HAP-1 (cell line): ENCODE measurements around the gene PHACTR4.
"Not testable (repeated sequence)": the region's sequence is repeated elsewhere in the genome, so short reads cannot be mapped to it uniquely, and the experiment has no call there.

Experiments used
- DNase-seq, 2 experiments: peaks; one replicate each; pipeline ENCODE4 v3.0.0-alpha.2; 2016 to 2020; ENCODE audit warnings: low spot score in 2 of 2
- H3K27me3 ChIP-seq: fragments of 250-450 bp; sonication (Bioruptor Pico); 2 replicates; pipeline ENCODE4 v1.5.1; 2020; ENCODE audit warnings: low read depth, mild to moderate bottlenecking, moderate library complexity
- H3K36me3 ChIP-seq: fragments of 250-450 bp; sonication (Bioruptor Pico); replicated peaks from 2 replicates; pipeline ENCODE4 v1.5.1; 2020; ENCODE audit warnings: mild to moderate bottlenecking
- H3K4me1 ChIP-seq: fragments of 250-450 bp; sonication (Bioruptor Pico); 2 replicates; pipeline ENCODE4 v1.5.1; 2020; ENCODE audit warnings: mild to moderate bottlenecking
- H3K4me3 ChIP-seq: fragments of 250-450 bp; sonication (Bioruptor Pico); 2 replicates; pipeline ENCODE4 v1.5.1; 2020; ENCODE audit warnings: mild to moderate bottlenecking, moderate library complexity
- H3K9me3 ChIP-seq: fragments of 250-450 bp; sonication (Bioruptor Pico); 2 replicates; pipeline ENCODE4 v1.5.1; 2020; ENCODE audit warnings: mild to moderate bottlenecking, moderate library complexity
- in situ Hi-C: fragments of 300-500 bp; cut with MboI; formaldehyde crosslinking; loops from 3 replicates; pipeline ENCODE4 v1.14.3; 2020; ENCODE audit warnings: low sequenced_read_pairs, inconsistent platforms, mixed read lengths

Gene PHACTR4

GRCh38 chr1:28456078-28456477 lies 86.5 kb downstream of the PHACTR4 start:
- DNase-seq, result no peak
- Histone ChIP-seq H3K4me1 (no peaks in the 10 kb centered on the region), H3K4me3 (no peak overlapping the region), H3K36me3 (0 out of 2 replicates have a peak, but pooled peaks cover 6% of the 10 kb centered on the region), H3K9me3 (no peaks in the 10 kb centered on the region), H3K27me3 (no peaks in the 10 kb centered on the region)
- in situ Hi-C loops, result no loop called here

DNA sequence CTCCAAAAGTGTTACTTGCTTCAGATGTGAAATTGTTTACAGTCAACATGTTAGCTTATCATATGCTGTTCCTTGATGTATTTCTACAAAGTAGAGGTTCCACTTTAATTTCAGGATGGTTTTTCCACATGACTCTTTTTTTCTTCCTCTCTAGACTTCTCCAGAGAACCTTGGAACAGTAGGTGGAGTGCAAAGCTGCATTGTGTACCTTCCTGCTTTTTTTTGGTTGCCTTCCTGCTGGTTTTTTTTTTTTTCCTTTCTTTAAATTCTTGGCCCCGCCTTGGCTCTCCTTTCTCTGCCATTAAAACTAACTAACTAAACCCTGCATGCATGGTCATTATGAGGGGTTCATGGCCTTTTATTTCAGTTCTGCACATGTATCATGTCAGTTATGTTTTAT lies 88.1 kb downstream of the PHACTR4 start:
- DNase-seq, result no peak

GRCh38 chr1:28458237-28459228 lies 89.0 kb downstream of the PHACTR4 start:
- no peaks in the 10 kb centered on the region for H3K27me3 ChIP-seq
- H3K36me3 ChIP-seq, result 0 out of 2 replicates have a peak, but pooled peaks cover 6% of the 10 kb centered on the region
- H3K4me3 ChIP-seq, result no peak overlapping the region
- no peaks in the 10 kb centered on the region for H3K4me1 ChIP-seq
- H3K9me3 ChIP-seq, result no peaks in the 10 kb centered on the region
- no peak for DNase-seq
- in situ Hi-C loops, result no loop called here

More for the DNA sequence above, 88.1 kb downstream of the PHACTR4 start:
- in situ Hi-C loops, result no loop called here
- no peaks in the 10 kb centered on the region for H3K27me3 ChIP-seq
- H3K36me3 ChIP-seq, result 0 out of 2 replicates have a peak, but pooled peaks cover 6% of the 10 kb centered on the region
- H3K9me3 ChIP-seq, result no peaks in the 10 kb centered on the region
- H3K4me1 ChIP-seq, result no peaks in the 10 kb centered on the region
- no peak overlapping the region for H3K4me3 ChIP-seq

DNA sequence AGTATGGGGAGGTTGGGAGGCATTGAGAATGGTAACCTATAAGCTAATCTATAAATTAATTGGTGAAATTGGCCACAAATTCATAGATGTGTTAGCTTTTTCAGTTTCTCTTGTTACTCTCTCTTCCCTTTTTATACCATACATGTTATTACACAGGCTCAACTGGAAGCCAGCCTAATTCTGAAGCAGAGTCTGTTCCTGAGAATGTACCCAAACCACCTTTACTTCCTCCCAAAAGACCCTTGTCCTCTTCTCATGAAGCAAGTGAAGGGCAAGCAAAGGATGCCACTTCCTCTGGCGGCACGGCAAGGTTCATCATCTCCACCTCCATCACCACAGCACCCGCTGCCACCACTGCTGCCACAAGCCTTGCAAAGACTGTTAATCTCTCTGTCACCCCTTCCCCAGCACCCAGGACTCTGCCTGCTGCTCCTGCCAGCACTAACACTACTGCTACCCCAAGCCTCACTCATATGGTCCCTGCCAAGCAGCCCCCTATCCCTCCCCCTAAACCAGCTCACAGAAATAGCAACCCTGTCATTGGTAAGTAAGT lies 96.8 kb downstream of the PHACTR4 start:
- Histone ChIP-seq H3K27me3 (no peaks in the 10 kb centered on the region), H3K36me3 (peaks cover 15% of the 10 kb centered on the region), H3K4me3 (no peak overlapping the region), H3K4me1 (peaks cover 13% of the 10 kb centered on the region), H3K9me3 (no peaks in the 10 kb centered on the region)
- no peak for DNase-seq
- in situ Hi-C loops, result no loop called here

DNA sequence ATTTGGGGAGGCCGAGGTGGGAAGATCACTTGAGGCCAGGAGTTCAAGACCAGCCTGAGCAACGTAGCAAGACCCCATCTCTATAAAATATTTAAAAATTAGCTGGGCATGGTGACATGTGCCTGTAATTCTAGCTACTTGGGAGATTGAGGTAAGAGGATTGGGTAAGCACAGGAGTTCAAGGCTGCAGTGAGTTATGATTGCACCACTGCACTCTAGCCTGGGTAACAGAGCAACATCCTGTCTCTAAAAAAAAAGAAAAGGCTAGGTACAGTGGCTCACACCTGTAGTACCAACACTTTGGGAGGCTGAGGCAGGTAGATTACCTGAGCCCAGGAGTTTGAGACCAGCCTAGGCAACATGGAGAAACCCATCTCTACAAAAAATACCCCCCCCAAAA lies 100.6 kb downstream of the PHACTR4 start:
- H3K27me3 ChIP-seq, result no peaks in the 10 kb centered on the region
- peaks cover 13% of the 10 kb centered on the region for H3K4me1 ChIP-seq
- in situ Hi-C loops, result no loop called here

DNA sequence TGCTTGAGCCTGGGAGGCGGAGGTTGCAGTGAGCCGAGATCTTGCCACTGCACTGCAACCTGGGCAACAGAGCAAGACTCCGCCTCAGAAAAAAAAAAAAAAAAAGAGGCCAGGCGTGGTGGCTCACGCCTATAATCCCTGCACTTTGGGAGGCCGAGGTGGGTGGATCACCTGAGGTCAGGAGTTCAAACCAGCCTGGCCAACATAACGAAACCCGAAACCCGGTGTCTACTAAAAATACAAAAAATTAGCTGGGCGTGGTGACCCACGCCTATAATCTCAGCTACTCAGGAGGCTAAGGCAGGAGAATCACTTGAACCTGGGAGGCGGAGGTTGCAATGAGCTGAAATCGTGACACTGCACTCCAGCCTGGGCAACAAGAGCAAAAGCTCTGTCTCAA lies 110.0 kb downstream of the PHACTR4 start:
- H3K4me3 ChIP-seq, H3K9me3 ChIP-seq, H3K27me3 ChIP-seq, DNase-seq, in situ Hi-C loops, H3K4me1 ChIP-seq: not testable (repeated sequence)
- H3K36me3 ChIP-seq, result peaks cover 34% of the 10 kb centered on the region

More for the DNA sequence above, 100.6 kb downstream of the PHACTR4 start:
- peaks cover 27% of the 10 kb centered on the region for H3K36me3 ChIP-seq
- no peak overlapping the region for H3K4me3 ChIP-seq
- no peaks in the 10 kb centered on the region for H3K9me3 ChIP-seq
- no peak for DNase-seq

DNA sequence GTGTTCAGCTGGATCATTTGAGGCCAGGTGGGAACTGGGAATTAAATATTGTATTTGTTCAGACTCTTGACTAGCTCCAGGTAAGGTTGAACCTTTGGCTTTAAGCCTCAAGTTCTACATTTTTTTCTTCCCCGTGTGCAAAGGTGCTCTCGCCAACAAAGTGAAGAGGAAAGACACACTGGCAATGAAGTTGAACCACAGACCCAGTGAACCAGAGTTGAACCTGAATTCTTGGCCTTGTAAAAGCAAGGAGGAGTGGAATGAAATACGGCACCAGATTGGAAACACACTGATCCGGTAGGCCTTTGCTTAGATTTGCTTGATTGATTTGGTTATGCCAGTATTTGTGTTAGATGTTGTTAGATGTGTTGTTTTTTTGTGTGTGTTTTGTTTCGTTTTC lies 110.8 kb downstream of the PHACTR4 start:
- no peaks in the 10 kb centered on the region for H3K9me3 ChIP-seq
- in situ Hi-C loops, result no loop called here
- no peak for DNase-seq
- peaks cover 37% of the 10 kb centered on the region for H3K36me3 ChIP-seq
- H3K27me3 ChIP-seq, result no peaks in the 10 kb centered on the region
- H3K4me3 ChIP-seq, result no peak overlapping the region
- no peaks in the 10 kb centered on the region for H3K4me1 ChIP-seq

- Histone ChIP-seq H3K36me3 (peaks cover 37% of the 10 kb centered on the region), H3K4me3 (no peak overlapping the region), H3K4me1 (no peaks in the 10 kb centered on the region), H3K9me3 (no peaks in the 10 kb centered on the region), H3K27me3 (no peaks in the 10 kb centered on the region)
- in situ Hi-C loops, result no loop called here
- no peak for DNase-seq
Observed at GRCh38 chr1:28482138-28482537, 112.6 kb downstream of the PHACTR4 start.

DNA sequence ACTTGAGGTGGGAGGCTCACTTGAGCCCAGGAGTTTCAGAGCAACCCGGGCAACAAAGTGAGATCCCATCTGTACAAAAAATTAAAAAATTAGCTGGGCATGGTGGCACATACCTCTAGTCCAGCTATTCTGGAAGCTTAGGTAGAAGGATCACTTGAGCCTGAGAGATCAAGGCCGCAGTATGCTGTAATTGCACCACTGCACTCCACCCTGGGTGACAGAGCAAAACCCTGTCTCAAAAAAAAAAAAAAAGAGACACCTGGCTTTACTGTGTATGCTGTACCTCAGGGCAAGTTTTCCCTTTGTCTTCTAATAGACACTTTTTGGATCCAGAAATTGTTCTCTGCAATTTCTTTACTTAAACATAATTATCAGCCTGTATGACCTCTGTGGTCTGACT lies 113.2 kb downstream of the PHACTR4 start:
- Histone ChIP-seq H3K4me1 (no peaks in the 10 kb centered on the region), H3K9me3 (no peaks in the 10 kb centered on the region), H3K27me3 (no peaks in the 10 kb centered on the region), H3K36me3 (peaks cover 34% of the 10 kb centered on the region), H3K4me3 (no peak overlapping the region)
- in situ Hi-C loops, result no loop called here
- no peak for DNase-seq

DNA sequence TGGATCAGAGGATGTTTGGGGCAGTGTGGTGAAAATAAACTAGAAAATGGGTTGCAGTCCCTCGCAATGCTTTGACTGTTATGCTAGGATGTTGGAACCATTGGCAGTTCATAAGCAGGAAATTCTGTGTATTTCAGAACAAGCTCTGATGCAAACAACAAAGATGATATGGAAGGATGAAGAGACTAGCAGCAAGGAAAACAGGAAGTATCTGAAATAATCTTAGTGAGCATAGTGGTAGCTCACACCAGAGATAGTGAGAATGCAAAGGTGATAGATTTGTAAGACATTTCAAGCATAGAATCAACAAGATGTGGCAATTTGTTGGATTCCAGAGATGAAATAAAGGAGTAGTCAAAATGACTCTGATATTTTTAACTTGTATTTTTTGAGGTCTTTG lies 125.2 kb downstream of the PHACTR4 start:
- no peak overlapping the region for H3K4me3 ChIP-seq
- peaks cover 26% of the 10 kb centered on the region for H3K36me3 ChIP-seq
- no peaks in the 10 kb centered on the region for H3K4me1 ChIP-seq
- in situ Hi-C loops, result no loop called here
- H3K9me3 ChIP-seq, result no peaks in the 10 kb centered on the region
- no peak for DNase-seq
- no peaks in the 10 kb centered on the region for H3K27me3 ChIP-seq

- DNase-seq, result no peak
- no peak overlapping the region for H3K4me3 ChIP-seq
- H3K27me3 ChIP-seq, result no peaks in the 10 kb centered on the region
- H3K36me3 ChIP-seq, result peaks cover 15% of the 10 kb centered on the region; the same call in 1 of the 2 replicates
- H3K9me3 ChIP-seq, result no peaks in the 10 kb centered on the region
- in situ Hi-C loops, result no loop called here
- no peaks in the 10 kb centered on the region for H3K4me1 ChIP-seq
Observed at GRCh38 chr1:28499553-28499952, 130.0 kb downstream of the PHACTR4 start.

DNA sequence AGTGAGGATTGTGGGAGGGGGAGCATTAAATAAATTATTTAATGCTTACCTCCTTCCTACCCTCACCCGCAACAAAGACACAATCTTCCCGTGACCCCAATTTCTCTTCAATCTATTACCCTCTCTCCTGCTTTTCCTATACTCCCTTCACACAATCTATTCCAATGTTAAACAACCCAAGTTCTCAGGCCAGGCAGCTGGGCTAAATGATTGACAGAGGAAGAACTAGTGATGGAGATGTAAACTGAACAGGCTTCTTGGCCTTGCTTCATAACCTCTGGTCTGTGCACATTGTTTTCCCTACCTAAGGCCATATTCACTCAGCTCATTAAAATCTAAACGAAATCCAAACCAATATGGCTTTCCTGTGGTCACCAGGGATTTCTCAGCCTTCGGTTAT lies 132.4 kb downstream of the PHACTR4 start:
- Histone ChIP-seq H3K27me3 (no peaks in the 10 kb centered on the region), H3K9me3 (no peaks in the 10 kb centered on the region), H3K36me3 (peaks cover 13% of the 10 kb centered on the region), H3K4me1 (no peaks in the 10 kb centered on the region), H3K4me3 (no peak overlapping the region)
- no peak for DNase-seq
- in situ Hi-C loops, result no loop called here

DNA sequence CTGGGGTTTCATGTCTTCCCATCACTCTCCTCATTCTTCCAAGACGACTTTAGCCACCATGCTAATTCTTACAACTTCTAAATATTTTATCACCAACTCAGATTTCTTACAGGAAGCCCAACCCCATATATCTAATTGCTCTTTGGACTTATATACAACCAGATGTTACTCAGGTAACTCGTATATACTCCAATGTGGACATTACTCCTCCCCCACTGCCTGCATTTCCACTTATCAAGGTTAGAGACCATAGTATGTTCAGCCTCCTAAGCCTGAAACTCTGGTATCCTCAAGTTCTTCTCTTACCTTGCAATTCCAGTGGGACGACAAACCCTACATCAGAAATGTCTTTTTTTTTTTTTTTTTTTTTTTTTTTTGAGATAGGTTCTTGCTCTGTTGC lies 133.6 kb downstream of the PHACTR4 start:
- H3K4me1 ChIP-seq, result peaks cover under 1% of the 10 kb centered on the region; the same call in 1 of the 2 replicates
- H3K36me3 ChIP-seq, result peaks cover 22% of the 10 kb centered on the region
- no peaks in the 10 kb centered on the region for H3K27me3 ChIP-seq
- in situ Hi-C loops, result no loop called here
- H3K9me3 ChIP-seq, result no peaks in the 10 kb centered on the region
- no peak overlapping the region for H3K4me3 ChIP-seq
- DNase-seq, result no peak
